ENCODE results near the gene SLN. TPM values are rescaled to one million over a fixed set of nuclear protein-coding genes. Genes with fewer than 3 reads are reported as not detected.

The SLN gene
- total RNA-seq, 1 experiment from 2014 or later: not detected

DNA sequence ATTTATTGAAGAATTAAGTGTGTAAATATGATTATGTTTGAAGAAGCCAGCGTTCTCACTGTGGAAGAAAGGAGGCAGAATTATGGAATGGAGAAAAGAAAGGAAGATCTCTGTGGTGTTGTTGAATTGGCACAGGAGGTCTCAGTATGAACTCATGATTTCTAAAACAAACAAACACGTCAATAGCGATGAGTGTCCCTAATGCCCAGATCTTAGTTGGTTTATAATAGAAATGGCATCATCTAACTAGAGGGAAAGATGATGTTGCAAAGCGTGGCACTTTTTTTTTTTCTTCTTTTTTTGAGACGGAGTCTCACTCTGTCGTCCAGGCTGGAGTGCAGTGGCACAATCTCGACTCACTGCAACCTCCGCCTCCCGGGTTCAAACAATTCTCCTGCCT is 39.2 kb upstream of the SLN start:
- no peaks in the 10 kb centered on the region for H3K36me3 ChIP-seq (ENCODE audit: control insufficient read depth, insufficient read depth, low read length)
- TF ChIP-seq, protein P1, sequence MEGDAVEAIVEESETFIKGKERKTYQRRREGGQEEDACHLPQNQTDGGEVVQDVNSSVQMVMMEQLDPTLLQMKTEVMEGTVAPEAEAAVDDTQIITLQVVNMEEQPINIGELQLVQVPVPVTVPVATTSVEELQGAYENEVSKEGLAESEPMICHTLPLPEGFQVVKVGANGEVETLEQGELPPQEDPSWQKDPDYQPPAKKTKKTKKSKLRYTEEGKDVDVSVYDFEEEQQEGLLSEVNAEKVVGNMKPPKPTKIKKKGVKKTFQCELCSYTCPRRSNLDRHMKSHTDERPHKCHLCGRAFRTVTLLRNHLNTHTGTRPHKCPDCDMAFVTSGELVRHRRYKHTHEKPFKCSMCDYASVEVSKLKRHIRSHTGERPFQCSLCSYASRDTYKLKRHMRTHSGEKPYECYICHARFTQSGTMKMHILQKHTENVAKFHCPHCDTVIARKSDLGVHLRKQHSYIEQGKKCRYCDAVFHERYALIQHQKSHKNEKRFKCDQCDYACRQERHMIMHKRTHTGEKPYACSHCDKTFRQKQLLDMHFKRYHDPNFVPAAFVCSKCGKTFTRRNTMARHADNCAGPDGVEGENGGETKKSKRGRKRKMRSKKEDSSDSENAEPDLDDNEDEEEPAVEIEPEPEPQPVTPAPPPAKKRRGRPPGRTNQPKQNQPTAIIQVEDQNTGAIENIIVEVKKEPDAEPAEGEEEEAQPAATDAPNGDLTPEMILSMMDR (IDR thresholded peaks at IDR 0.05; ENCODE audit: insufficient read depth in 1 of 2, low read depth in 1 of 2, low read length in 1 of 2, severe bottlenecking in 1 of 2, unreplicated experiment in 1 of 2): no peak
- H3K9me3 ChIP-seq: no peaks in the 10 kb centered on the region
- no TSS peak for BruUV-seq (replicated peaks)
- Mint-ChIP-seq H3K4me3 (ENCODE audit: unreplicated experiment) (no peak overlapping the region), H3K4me1 (ENCODE audit: low read depth, unreplicated experiment) (no peaks in the 10 kb centered on the region), H3K9me3 (ENCODE audit: unreplicated experiment) (no peaks in the 10 kb centered on the region), H3K36me3 (ENCODE audit: insufficient read depth, unreplicated experiment) (no peaks in the 10 kb centered on the region), H3K27me3 (ENCODE audit: insufficient read depth, unreplicated experiment) (peaks cover 36% of the 10 kb centered on the region), H3K27ac (ENCODE audit: unreplicated experiment) (no peak overlapping the region)
- intact Hi-C loops (cut with micrococcal nuclease; ENCODE audit: unreplicated experiment): no loop called here
- ChIA-PET POLR2A (no interaction called here), CTCF (no interaction called here)
- DNase-seq: no peak
- H3K4me3 ChIP-seq (ENCODE audit: low read depth, low read length): no peak overlapping the region
- peaks cover 3% of the 10 kb centered on the region for H3K27me3 ChIP-seq (replicated peaks; ENCODE audit: control insufficient read depth, insufficient read depth, low read length)
- no peaks in the 10 kb centered on the region for H3K4me1 ChIP-seq

- no peaks in the 10 kb centered on the region for H3K4me1 Mint-ChIP-seq (ENCODE audit: low read depth, unreplicated experiment)
- no peak overlapping the region for H3K4me3 Mint-ChIP-seq (ENCODE audit: unreplicated experiment)
- intact Hi-C loops (cut with micrococcal nuclease; ENCODE audit: unreplicated experiment): no loop called here
- TF ChIP-seq, protein P1 (IDR thresholded peaks at IDR 0.05; ENCODE audit: insufficient read depth in 1 of 2, low read depth in 1 of 2, low read length in 1 of 2, severe bottlenecking in 1 of 2, unreplicated experiment in 1 of 2): no peak
- H3K27ac Mint-ChIP-seq (ENCODE audit: unreplicated experiment): no peak overlapping the region
- no peak overlapping the region for H3K4me3 ChIP-seq (ENCODE audit: low read depth, low read length)
- H3K9me3 Mint-ChIP-seq (ENCODE audit: unreplicated experiment): no peaks in the 10 kb centered on the region
- DNase-seq: no peak
- H3K27me3 ChIP-seq (replicated peaks; ENCODE audit: control insufficient read depth, insufficient read depth, low read length): peaks cover 3% of the 10 kb centered on the region
- H3K36me3 ChIP-seq (ENCODE audit: control insufficient read depth, insufficient read depth, low read length): no peaks in the 10 kb centered on the region
- ChIA-PET POLR2A (no interaction called here), CTCF (no interaction called here)
- H3K27me3 Mint-ChIP-seq (ENCODE audit: insufficient read depth, unreplicated experiment): peaks cover 35% of the 10 kb centered on the region
- H3K4me1 ChIP-seq: no peaks in the 10 kb centered on the region
- BruUV-seq (replicated peaks): no TSS peak
- no peaks in the 10 kb centered on the region for H3K9me3 ChIP-seq
- no peaks in the 10 kb centered on the region for H3K36me3 Mint-ChIP-seq (ENCODE audit: insufficient read depth, unreplicated experiment)
Measured at GRCh38 chr11:107750313-107750712, 38.5 kb upstream of the SLN start.

DNA sequence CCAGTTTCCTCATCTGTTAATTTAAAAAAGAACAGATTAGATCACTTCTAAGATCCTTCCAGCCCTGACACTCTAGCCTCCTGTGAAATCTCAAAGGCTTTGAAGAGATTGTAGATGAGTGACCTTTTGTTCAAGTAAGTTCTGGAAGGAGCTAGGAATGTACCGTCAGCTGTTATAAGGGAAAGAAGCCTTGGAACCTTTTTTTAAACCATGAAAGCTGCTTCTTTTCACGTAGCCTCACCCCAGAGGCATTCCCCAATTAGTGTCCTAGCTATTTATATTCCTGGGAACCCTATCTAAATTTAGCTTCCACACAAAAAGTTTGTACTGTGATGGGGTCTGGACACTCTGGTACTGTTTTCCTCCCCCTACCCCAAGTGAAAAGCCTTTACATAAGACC is 35.8 kb upstream of the SLN start:
- Histone ChIP-seq H3K4me3 (ENCODE audit: low read depth, low read length) (no peak overlapping the region), H3K4me1 (no peaks in the 10 kb centered on the region), H3K9me3 (no peaks in the 10 kb centered on the region), H3K36me3 (ENCODE audit: control insufficient read depth, insufficient read depth, low read length) (no peaks in the 10 kb centered on the region), H3K27me3 (replicated peaks; ENCODE audit: control insufficient read depth, insufficient read depth, low read length) (peaks cover 3% of the 10 kb centered on the region)
- Mint-ChIP-seq H3K4me1 (ENCODE audit: low read depth, unreplicated experiment) (no peaks in the 10 kb centered on the region), H3K4me3 (ENCODE audit: unreplicated experiment) (no peak overlapping the region), H3K36me3 (ENCODE audit: insufficient read depth, unreplicated experiment) (no peaks in the 10 kb centered on the region), H3K9me3 (ENCODE audit: unreplicated experiment) (no peaks in the 10 kb centered on the region), H3K27ac (ENCODE audit: unreplicated experiment) (no peak overlapping the region), H3K27me3 (ENCODE audit: insufficient read depth, unreplicated experiment) (peaks cover 36% of the 10 kb centered on the region)
- TF ChIP-seq, protein P1 (IDR thresholded peaks at IDR 0.05; ENCODE audit: insufficient read depth in 1 of 2, low read depth in 1 of 2, low read length in 1 of 2, severe bottlenecking in 1 of 2, unreplicated experiment in 1 of 2): no peak
- intact Hi-C loops (cut with micrococcal nuclease; ENCODE audit: unreplicated experiment): no loop called here
- no peak for DNase-seq
- BruUV-seq (replicated peaks): no TSS peak
- ChIA-PET POLR2A (no interaction called here), CTCF (interaction anchor here (1.3 kb wide), 1 partner anchor 23 kb away, joined by 3 read pairs; no protein-coding TSS in a partner anchor)
